Measurements from ENCODE around the gene FAM83G. TPM values are rescaled to one million over a fixed set of nuclear protein-coding genes. Genes with fewer than 3 reads are reported as not detected.

Gene FAM83G
- total RNA-seq, 1 experiment from 2014 or later: 38.7 TPM

DNA sequence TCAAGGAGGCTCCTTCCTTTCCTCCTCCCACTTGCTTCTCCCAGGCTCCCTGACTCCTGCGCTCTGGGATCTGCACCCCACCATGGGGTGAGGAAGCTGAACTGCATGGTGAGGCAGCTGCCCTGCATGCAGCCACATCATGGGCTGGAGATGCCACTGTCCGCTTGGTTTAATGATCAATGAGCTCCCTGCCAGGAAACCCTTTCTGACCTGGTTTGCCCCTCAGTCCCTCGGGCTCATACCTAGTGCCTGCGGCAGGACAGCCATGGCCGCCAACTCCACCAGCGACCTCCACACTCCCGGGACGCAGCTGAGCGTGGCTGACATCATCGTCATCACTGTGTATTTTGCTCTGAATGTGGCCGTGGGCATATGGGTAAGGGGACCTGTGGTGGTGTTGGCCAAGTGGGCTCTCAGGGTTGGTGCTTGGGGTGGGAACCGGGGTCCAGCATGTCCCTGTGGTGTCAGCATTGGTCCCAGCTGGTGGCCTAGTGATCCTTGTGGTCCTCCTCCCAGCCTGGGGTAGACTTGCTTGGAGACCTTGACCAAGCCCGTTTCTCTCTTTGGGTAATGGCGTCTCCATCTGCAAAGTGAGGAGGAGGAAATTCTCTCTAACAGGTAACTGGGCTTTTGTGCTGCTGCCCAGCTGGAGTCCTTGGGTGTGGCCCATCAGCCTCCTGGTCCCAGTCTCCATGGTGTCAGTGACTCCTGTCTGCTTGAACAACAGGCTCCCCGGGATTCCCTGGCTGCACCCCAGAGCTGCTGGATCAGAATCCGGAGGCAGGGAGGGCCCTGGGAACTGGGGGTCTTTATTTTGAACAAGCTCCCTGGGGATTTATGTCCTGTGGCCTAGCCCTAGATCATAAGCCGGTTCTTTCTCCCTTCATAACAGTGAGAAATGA lies 52.4 kb downstream of the FAM83G start, which contains the start of gene SLC5A10:
Gene SLC5A10, plus strand, starts transcription at position 225 of the 902 bp plus-strand sequence. Its CDS starts 41 bp downstream, at position 266.
- Histone ChIP-seq H2BK15ac (ENCODE audit: low read depth, low read length) (no peak within 1 kb of the TSS), H2AFZ (ENCODE audit: low read length) (no peak within 1 kb of the TSS), H3K4ac (ENCODE audit: low read depth, low read length) (no peak within 1 kb of the TSS), H2BK20ac (ENCODE audit: low read depth, low read length, poor library complexity, severe bottlenecking) (no peak within 1 kb of the TSS), H3K27me3 (ENCODE audit: insufficient read depth, low read length) (no peaks in the 10 kb centered on the region), H3K23ac (ENCODE audit: insufficient read length, low read depth, low read length) (no peak within 1 kb of the TSS), H4K8ac (replicated peaks; ENCODE audit: insufficient read length, low read depth, low read length) (no peak within 1 kb of the TSS), H4K20me1 (ENCODE audit: control insufficient read depth, insufficient read depth, insufficient read length) (no peaks in the 10 kb centered on the region), H3K4me2 (ENCODE audit: insufficient read depth, insufficient read length, low read length) (no peak within 1 kb of the TSS), H2BK12ac (ENCODE audit: insufficient read length, low read depth, low read length) (no peak within 1 kb of the TSS), H3K27ac (ENCODE audit: insufficient read length, low read depth, low read length) (no peak within 1 kb of the TSS), H3T11ph (ENCODE audit: low read length) (no peak within 1 kb of the TSS), H3K4me1 (ENCODE audit: insufficient read depth, low read length) (no peaks in the 10 kb centered on the region), H2AK5ac (ENCODE audit: insufficient read length, low read length) (no peak within 1 kb of the TSS), H4K91ac (ENCODE audit: insufficient read length, low read depth, low read length) (no peak within 1 kb of the TSS), H2BK120ac (ENCODE audit: low read depth, low read length, poor library complexity, severe bottlenecking) (no peak within 1 kb of the TSS), H3K14ac (ENCODE audit: insufficient read depth, low read length) (no peak within 1 kb of the TSS; the same call in 1 of the 2 replicates), H3K18ac (ENCODE audit: insufficient read length, low read depth, low read length) (no peak within 1 kb of the TSS), H3K23me2 (ENCODE audit: insufficient read length, low read depth, low read length, poor library complexity, severe bottlenecking) (no peaks in the 10 kb centered on the region), H2BK5ac (ENCODE audit: insufficient read length, low read length) (no peak within 1 kb of the TSS), H4K5ac (ENCODE audit: insufficient read length, low read depth, low read length) (no peak within 1 kb of the TSS), H3K56ac (ENCODE audit: insufficient read length, low read depth, low read length) (no peak within 1 kb of the TSS), H3K9me3 (ENCODE audit: control insufficient read depth, low read depth, low read length) (no peaks in the 10 kb centered on the region), H3K79me2 (ENCODE audit: insufficient read depth, low read length) (no peaks in the 10 kb centered on the region), H3K79me1 (ENCODE audit: insufficient read depth, low read depth, low read length, poor library complexity, severe bottlenecking) (no peaks in the 10 kb centered on the region), H3K9ac (ENCODE audit: extremely low read depth, insufficient read length, low read length) (no peak within 1 kb of the TSS)
- DNase-seq: peak; percentile 70
- Mint-ChIP-seq H3K9me3 (no peaks in the 10 kb centered on the region), H3K36me3 (ENCODE audit: insufficient read depth in 1 of 3, low read depth in 3 of 3) (no peaks in the 10 kb centered on the region; a peak in 1 of 7 replicates), H3K27me3 (ENCODE audit: low read depth) (no peaks in the 10 kb centered on the region; the same call in 1 of the 2 replicates), H3K4me3 (no peak within 1 kb of the TSS; a peak in 1 of 5 replicates), H3K4me1 (peaks cover 5 to 8% of the 10 kb centered on the region in 2 experiments; a peak in 2 of 4 replicates), H3K27ac (peak within 1 kb of the TSS in 1 of 3 experiments; percentile 52; a peak in 2 of 7 replicates)
- TF ChIP-seq, protein P1, sequence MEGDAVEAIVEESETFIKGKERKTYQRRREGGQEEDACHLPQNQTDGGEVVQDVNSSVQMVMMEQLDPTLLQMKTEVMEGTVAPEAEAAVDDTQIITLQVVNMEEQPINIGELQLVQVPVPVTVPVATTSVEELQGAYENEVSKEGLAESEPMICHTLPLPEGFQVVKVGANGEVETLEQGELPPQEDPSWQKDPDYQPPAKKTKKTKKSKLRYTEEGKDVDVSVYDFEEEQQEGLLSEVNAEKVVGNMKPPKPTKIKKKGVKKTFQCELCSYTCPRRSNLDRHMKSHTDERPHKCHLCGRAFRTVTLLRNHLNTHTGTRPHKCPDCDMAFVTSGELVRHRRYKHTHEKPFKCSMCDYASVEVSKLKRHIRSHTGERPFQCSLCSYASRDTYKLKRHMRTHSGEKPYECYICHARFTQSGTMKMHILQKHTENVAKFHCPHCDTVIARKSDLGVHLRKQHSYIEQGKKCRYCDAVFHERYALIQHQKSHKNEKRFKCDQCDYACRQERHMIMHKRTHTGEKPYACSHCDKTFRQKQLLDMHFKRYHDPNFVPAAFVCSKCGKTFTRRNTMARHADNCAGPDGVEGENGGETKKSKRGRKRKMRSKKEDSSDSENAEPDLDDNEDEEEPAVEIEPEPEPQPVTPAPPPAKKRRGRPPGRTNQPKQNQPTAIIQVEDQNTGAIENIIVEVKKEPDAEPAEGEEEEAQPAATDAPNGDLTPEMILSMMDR (conservative IDR thresholded peaks at IDR 0.05): peak; percentile 55
- no CpG with 5 or more reads among the region's 17 CpGs for WGBS (ENCODE audit: extremely low coverage, insufficient read length, low lambda C conversion rate)
